NT2/D1 (cell line): ENCODE data around the gene ATN1.
"Not testable (repeated sequence)": the region's sequence is repeated elsewhere in the genome, so short reads cannot be mapped to it uniquely, and the experiment has no call there.

Experiments used
- DNase-seq: peaks from one replicate; pipeline ENCODE4 v3.0.0-alpha.2; 2011; ENCODE audit warnings: low read depth, low spot score
- H3K27me3 ChIP-seq: 2 replicates; pipeline ENCODE4 v1.6.0; 2011; ENCODE audit warnings: mild to moderate bottlenecking; ENCODE audit not compliant: insufficient read length, insufficient read depth
- H3K36me3 ChIP-seq: 2 replicates; pipeline ENCODE4 v1.6.1; 2011; ENCODE audit warnings: mild to moderate bottlenecking, low read length, mixed read lengths; ENCODE audit not compliant: insufficient read depth, insufficient read length
- H3K4me1 ChIP-seq: 2 replicates; pipeline ENCODE4 v1.5.1; 2011; ENCODE audit not compliant: insufficient read depth, insufficient read length
- H3K4me3 ChIP-seq: 2 replicates; pipeline ENCODE4 v1.5.1; 2011; ENCODE audit warnings: low read depth; ENCODE audit not compliant: insufficient read length
- H3K9ac ChIP-seq: 2 replicates; pipeline ENCODE4 v1.6.0; 2011; ENCODE audit warnings: low read depth; ENCODE audit not compliant: insufficient read length
- H3K9me3 ChIP-seq: 2 replicates; pipeline ENCODE4 v1.5.1; 2011; ENCODE audit warnings: mild to moderate bottlenecking, low read length; ENCODE audit not compliant: insufficient read depth
- SUZ12 ChIP-seq: IDR thresholded peaks from 2 replicates; pipeline ENCODE4 v1.6.1; 2011; ENCODE audit not compliant: insufficient read length, insufficient read depth; ENCODE audit errors: extremely low read depth
- YY1 ChIP-seq: IDR thresholded peaks from 2 replicates; pipeline ENCODE4 v1.6.1; 2011; ENCODE audit not compliant: insufficient read length, insufficient read depth
- ZNF274 ChIP-seq: IDR thresholded peaks from 2 replicates; pipeline ENCODE4 v1.6.1; 2011; ENCODE audit warnings: mild to moderate bottlenecking, low read depth, low read length

The ATN1 gene

GRCh38 chr12:6904280-6905276, 23.2 kb upstream of the ATN1 start, which contains the start of gene LRRC23:
Gene LRRC23, plus strand, starts transcription at chr12:6904822. Its CDS starts 812 bp downstream, at chr12:6905634.
- Histone ChIP-seq H3K9me3 (no peaks in the 10 kb centered on the region), H3K9ac (peak within 1 kb of the TSS; percentile 84), H3K4me3 (peak within 1 kb of the TSS; percentile 62), H3K27me3 (peaks cover 14% of the 10 kb centered on the region), H3K4me1 (peaks cover 10% of the 10 kb centered on the region), H3K36me3 (peaks cover 5% of the 10 kb centered on the region)
- peak; percentile 100 for DNase-seq
- TF ChIP-seq ZNF274 (no peak), YY1 (no peak), SUZ12 (no peak)

- peak overlapping the region; percentile 84 for H3K9ac ChIP-seq
- no peak for TF ChIP-seq ZNF274
- TF ChIP-seq YY1 = no peak
- TF ChIP-seq SUZ12 = no peak
Measured at GRCh38 chr12:6905414-6906040, 22.2 kb upstream of the ATN1 start.

GRCh38 chr12:6908141-6908540, 19.6 kb upstream of the ATN1 start:
- not testable (repeated sequence) for H3K4me3 ChIP-seq, H3K36me3 ChIP-seq, DNase-seq, H3K9me3 ChIP-seq, H3K9ac ChIP-seq
- H3K4me1 ChIP-seq = peaks cover 15% of the 10 kb centered on the region
- peaks cover 14% of the 10 kb centered on the region for H3K27me3 ChIP-seq

More at GRCh38 chr12:6905414-6906040, 22.2 kb upstream of the ATN1 start:
- Histone ChIP-seq H3K4me3 (peak overlapping the region; percentile 62), H3K9me3 (no peaks in the 10 kb centered on the region), H3K27me3 (peaks cover 14% of the 10 kb centered on the region), H3K4me1 (peaks cover 10% of the 10 kb centered on the region), H3K36me3 (peaks cover 5% of the 10 kb centered on the region)
- no peak for DNase-seq

GRCh38 chr12:6909421-6910145, 18.2 kb upstream of the ATN1 start:
- no peaks in the 10 kb centered on the region for H3K9me3 ChIP-seq
- no peak for DNase-seq
- H3K4me1 ChIP-seq = peaks cover 15% of the 10 kb centered on the region
- no peak for TF ChIP-seq ZNF274
- no peak for TF ChIP-seq SUZ12
- no peak for TF ChIP-seq YY1
- peaks cover 16% of the 10 kb centered on the region for H3K27me3 ChIP-seq
- H3K4me3 ChIP-seq = no peak overlapping the region
- no peak overlapping the region for H3K9ac ChIP-seq
- peaks cover 5% of the 10 kb centered on the region for H3K36me3 ChIP-seq

GRCh38 chr12:6912164-6912935, 15.4 kb upstream of the ATN1 start:
- no peak overlapping the region for H3K4me3 ChIP-seq
- peak overlapping the region; percentile 29 for H3K9ac ChIP-seq
- H3K4me1 ChIP-seq = peaks cover 22% of the 10 kb centered on the region

GRCh38 chr12:6914246-6914946, 13.4 kb upstream of the ATN1 start, which contains the start of gene ENO2:
Gene ENO2, plus strand, starts transcription at chr12:6914580. Its CDS starts 1,253 bp downstream, at chr12:6915833.
- peak within 1 kb of the TSS; percentile 92 for H3K9ac ChIP-seq
- TF ChIP-seq YY1 (peak; percentile 6), ZNF274 (no peak)
- no peak for DNase-seq
- peak within 1 kb of the TSS; percentile 79 for H3K4me3 ChIP-seq
- peaks cover 29% of the 10 kb centered on the region for H3K36me3 ChIP-seq
- no peaks in the 10 kb centered on the region for H3K9me3 ChIP-seq
- peaks cover 28% of the 10 kb centered on the region for H3K4me1 ChIP-seq
- peaks cover 9% of the 10 kb centered on the region for H3K27me3 ChIP-seq

More at GRCh38 chr12:6912164-6912935, 15.4 kb upstream of the ATN1 start:
- peaks cover 15% of the 10 kb centered on the region for H3K36me3 ChIP-seq
- peaks cover 9% of the 10 kb centered on the region for H3K27me3 ChIP-seq
- TF ChIP-seq SUZ12 (no peak), YY1 (no peak), ZNF274 (no peak)
- no peak for DNase-seq
- no peaks in the 10 kb centered on the region for H3K9me3 ChIP-seq
